Uterus (tissue), 4 donors: ENCODE results near the gene PUM1. TPM values are rescaled to one million over a fixed set of nuclear protein-coding genes. Genes with fewer than 3 reads are reported as not detected.
A peak's percentile ranks its signal among the peaks of the same experiment; 100 is the strongest.

ENCODE experiments used
- DNase-seq, 2 donors: peaks; one replicate each; pipeline ENCODE4 v3.0.0-alpha.2; 2019 to 2020
- H3K27ac ChIP-seq, 2 donors: fragments of 200-600 bp; sonication (generic); 1 replicate in 1 of 2; 2 replicates in 1 of 2; pipeline ENCODE4 v1.5.1; 2016 to 2018
- H3K27me3 ChIP-seq, 2 donors: fragments of 200-600 bp; sonication (generic); one replicate each; pipeline ENCODE4 v1.5.1; 2018 to 2019; ENCODE audit warnings: control low read depth in 1 of 2
- H3K36me3 ChIP-seq, 2 donors: fragments of 200-600 bp; sonication (generic); one replicate each; pipeline ENCODE4 v1.5.1; 2019; ENCODE audit warnings: control low read depth in 1 of 2
- H3K4me1 ChIP-seq, 2 donors: fragments of 200-600 bp; sonication (generic); one replicate each; pipeline ENCODE4 v1.5.1; 2018 to 2019; ENCODE audit warnings: control low read depth in 1 of 2
- H3K4me3 ChIP-seq, 2 donors: fragments of 200-600 bp; sonication (generic); 1 replicate in 1 of 2; 2 replicates in 1 of 2; pipeline ENCODE4 v1.5.1; 2018 to 2019; ENCODE audit warnings: mild to moderate bottlenecking in 1 of 2
- H3K9me3 ChIP-seq, 2 donors: fragments of 200-600 bp; sonication (generic); one replicate each; pipeline ENCODE4 v1.5.1; 2019; ENCODE audit warnings: control low read depth in 1 of 2
- CTCF ChIP-seq, 4 experiments: fragments of 200-600 bp in 2 of 4; fragments of 450-650 bp in 2 of 4; sonication (generic) in 2 of 4; IDR thresholded peaks; one replicate each; pipeline ENCODE4 v1.5.1; 2016 to 2019; ENCODE audit warnings: antibody characterized with exemption in 4 of 4, mild to moderate bottlenecking in 2 of 4, moderate library complexity in 1 of 4
- POLR2A ChIP-seq, 2 donors: fragments of 450-650 bp; IDR thresholded peaks; one replicate each; pipeline ENCODE4 v1.6.1; 2016; ENCODE audit warnings: antibody characterized with exemption in 2 of 2, mild to moderate bottlenecking in 1 of 2, moderate library complexity in 1 of 2
- intact Hi-C: fragments of 100-400 bp; cut with DNase I; formaldehyde crosslinking; loops from one replicate; pipeline ENCODE4 v1.15.1; 2023; ENCODE audit warnings: low total_unique reads
- total RNA-seq, 4 donors: library from RNA; depleted of rRNA in 3 of 4; stranded (reverse); fragments of >200 nt in 3 of 4; gene quantifications; one replicate each; pipeline versions ENCODE4 v1.1.0 to v1.2.4, GENCODE V29; 2014 to 2023
- donor health status: DM: yes; HTN: yes; CAD: no.

Gene PUM1
- total RNA-seq, 4 donors from 2014 or later = 42.9 to 152 (median 113) TPM

GRCh38 chr1:30901798-30902581 is 163.5 kb downstream of the PUM1 start:
- H3K27ac ChIP-seq = peak overlapping the region; percentile 65 to 76
- no peak overlapping the region for H3K4me3 ChIP-seq
- no peaks in the 10 kb centered on the region for H3K27me3 ChIP-seq
- H3K9me3 ChIP-seq = no peaks in the 10 kb centered on the region
- TF ChIP-seq POLR2A (IDR thresholded peaks at IDR 0.05) (no peak), CTCF (IDR thresholded peaks at IDR 0.05) (no peak)
- peak; percentile 48 to 51 for DNase-seq
- intact Hi-C loops = no loop called here
- H3K4me1 ChIP-seq = peaks cover 0 to 17% of the 10 kb centered on the region in 2 donors
- H3K36me3 ChIP-seq = no peaks in the 10 kb centered on the region

DNA sequence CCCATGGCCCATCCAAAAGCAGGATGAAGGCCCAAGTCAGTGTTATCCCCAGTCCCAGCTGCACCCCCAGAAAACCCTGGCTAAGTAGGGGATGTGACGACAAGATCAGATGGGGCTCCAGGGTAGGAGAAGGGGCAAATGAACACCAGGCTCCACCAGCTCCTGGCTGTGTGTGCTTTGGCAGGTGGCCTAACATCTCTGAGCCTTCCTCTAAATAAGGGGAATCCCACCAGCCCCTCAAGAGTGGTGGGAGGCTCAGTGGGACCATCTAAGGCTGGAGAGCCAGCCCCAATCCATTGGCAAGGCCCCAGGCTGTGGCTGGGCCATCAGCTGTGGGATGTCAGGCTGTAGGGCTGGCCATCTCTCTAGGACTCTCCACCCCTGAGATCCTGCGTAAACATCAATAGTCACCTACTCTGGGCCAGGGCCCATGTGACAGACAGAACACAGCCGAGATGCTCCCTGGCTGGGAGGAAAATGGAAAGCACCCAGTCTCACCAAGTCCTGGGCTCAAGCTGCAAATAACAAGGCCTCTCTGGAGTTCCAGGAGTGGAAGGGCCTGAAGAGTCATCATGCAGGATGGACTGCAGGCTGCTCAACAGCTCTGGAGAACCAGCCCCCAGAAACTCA is 164.5 kb downstream of the PUM1 start:
- peak overlapping the region; percentile 65 to 76 for H3K27ac ChIP-seq
- H3K36me3 ChIP-seq = no peaks in the 10 kb centered on the region
- no peak for TF ChIP-seq POLR2A (IDR thresholded peaks at IDR 0.05)
- no peak for TF ChIP-seq CTCF (IDR thresholded peaks at IDR 0.05)
- no peak for DNase-seq
- H3K4me1 ChIP-seq = peaks cover 0 to 17% of the 10 kb centered on the region in 2 donors
- no peaks in the 10 kb centered on the region for H3K27me3 ChIP-seq
- no peaks in the 10 kb centered on the region for H3K9me3 ChIP-seq
- intact Hi-C loops = no loop called here
- no peak overlapping the region for H3K4me3 ChIP-seq

GRCh38 chr1:30900486-30900885 is 165.0 kb downstream of the PUM1 start:
- Histone ChIP-seq H3K27me3 (no peaks in the 10 kb centered on the region), H3K27ac (peak overlapping the region; percentile 65 to 76), H3K36me3 (no peaks in the 10 kb centered on the region), H3K4me1 (peaks cover 0 to 17% of the 10 kb centered on the region in 2 donors), H3K9me3 (no peaks in the 10 kb centered on the region), H3K4me3 (no peak overlapping the region)
- no peak for TF ChIP-seq POLR2A (IDR thresholded peaks at IDR 0.05)
- no peak for TF ChIP-seq CTCF (IDR thresholded peaks at IDR 0.05)
- intact Hi-C loops = no loop called here
- DNase-seq = no peak

DNA sequence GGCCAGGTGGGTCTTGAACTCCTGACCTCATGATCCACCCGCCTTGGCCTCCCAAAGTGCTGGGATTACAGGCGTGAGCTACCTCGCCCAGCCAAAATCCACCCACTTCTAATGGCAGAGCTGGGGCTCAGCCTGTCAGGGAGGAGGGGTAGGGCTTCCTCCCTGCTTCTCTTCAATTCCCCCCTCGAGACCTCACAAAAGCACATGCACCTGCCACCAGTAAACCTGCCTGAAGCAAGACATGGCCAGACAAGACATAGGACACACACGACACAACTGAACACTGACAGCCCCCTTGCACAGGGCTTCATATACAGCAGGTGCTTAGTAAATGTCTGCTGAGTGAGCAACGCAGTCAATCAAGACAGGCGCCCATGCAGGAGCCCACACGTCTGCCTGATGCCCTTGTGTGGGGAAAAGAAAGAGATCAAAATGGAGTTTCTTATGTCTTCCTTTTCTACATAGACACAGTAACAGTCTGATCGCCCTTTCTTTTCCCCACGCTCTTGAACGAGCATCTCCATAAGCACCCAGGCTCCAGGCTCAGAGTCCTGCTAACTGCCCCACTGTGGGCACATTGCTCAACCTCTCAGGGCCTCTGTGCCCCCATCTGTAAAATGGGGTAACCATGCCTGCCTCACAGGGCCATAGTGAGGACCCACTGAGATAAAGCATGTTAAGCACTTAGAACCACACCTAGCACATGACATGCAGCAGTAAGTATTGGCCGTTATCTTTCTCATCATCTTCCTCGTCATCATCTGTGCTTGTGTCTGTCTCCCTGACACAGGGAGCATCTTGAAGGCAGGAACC is 165.7 kb downstream of the PUM1 start:
- intact Hi-C loops = no loop called here
- no peak overlapping the region for H3K4me3 ChIP-seq
- no peak overlapping the region for H3K27ac ChIP-seq
- TF ChIP-seq POLR2A (IDR thresholded peaks at IDR 0.05) (no peak), CTCF (IDR thresholded peaks at IDR 0.05) (no peak)
- peaks cover 0 to 17% of the 10 kb centered on the region in 2 donors for H3K4me1 ChIP-seq
- no peaks in the 10 kb centered on the region for H3K27me3 ChIP-seq
- no peaks in the 10 kb centered on the region for H3K9me3 ChIP-seq
- no peaks in the 10 kb centered on the region for H3K36me3 ChIP-seq
- DNase-seq = no peak
